ENCODE data around the gene ZDHHC9.

DNA sequence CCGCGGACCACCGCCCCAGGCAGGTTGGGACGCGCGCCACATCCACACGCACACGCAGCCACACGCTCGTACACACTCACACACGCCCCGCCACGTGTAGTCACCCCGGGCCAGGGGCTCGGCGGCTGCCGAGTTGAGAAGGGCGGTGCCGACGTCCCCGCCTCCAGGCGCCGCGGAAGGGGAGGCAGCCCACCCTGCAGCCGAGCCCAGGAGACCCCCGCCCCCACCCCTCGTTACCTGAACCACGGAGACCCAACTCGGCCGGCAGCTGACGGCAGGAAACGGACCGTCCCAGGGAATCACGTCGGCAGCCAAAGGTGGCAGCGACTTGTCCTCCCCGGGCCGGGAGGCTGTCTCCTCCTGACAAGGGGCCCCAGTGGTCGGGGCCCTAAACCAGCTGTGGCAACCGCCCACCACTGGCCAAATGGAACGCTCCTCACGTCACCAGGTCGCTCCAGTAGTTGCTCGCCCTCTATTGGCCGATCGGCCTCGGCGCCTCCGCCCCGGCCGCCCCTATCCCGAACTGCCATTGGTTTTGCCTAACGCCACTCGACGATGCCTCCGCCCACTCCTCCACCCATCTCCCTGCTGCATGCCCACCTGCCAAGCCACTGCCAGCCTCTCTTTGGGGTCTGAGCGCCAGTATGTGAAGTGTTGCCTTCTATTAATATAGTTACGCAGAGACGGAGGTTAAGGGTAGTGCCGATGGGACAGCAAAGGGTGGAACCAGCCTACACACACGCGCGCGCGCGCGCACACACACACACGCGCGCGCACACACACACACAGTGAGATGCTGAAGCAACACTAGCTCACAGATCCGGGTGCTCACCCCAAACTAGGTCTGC, at the start of gene ZDHHC9:
- TF ChIP-seq EZH2 (IDR thresholded peaks at IDR 0.05) (no peak), POLR2AphosphoS5 (IDR thresholded peaks at IDR 0.05; ENCODE audit: borderline replicate concordance, low read depth, low read length) (no peak), FOXP2 (optimal IDR thresholded peaks at IDR 0.05; ENCODE audit: control extremely low read depth, extremely low read length, insufficient read depth) (no peak)
